PFSK-1 (cell line): ENCODE data around the gene PCDH15.

Source experiments
- POLR2AphosphoS5 ChIP-seq: IDR thresholded peaks from 2 replicates; pipeline ENCODE4 v1.6.1; 2012; ENCODE audit warnings: low read depth, mild to moderate bottlenecking, control low read depth, low read length, moderate library complexity
- TF ChIP-seq, protein P1 (sequence below), 2 experiments: IDR thresholded peaks; 2 replicates each; pipeline versions ENCODE4 v1.6.1 to v1.8.0; 2011 to 2012; ENCODE audit warnings: low read depth in 2 of 2, low read length in 2 of 2, control low read depth in 1 of 2, inconsistent platforms in 1 of 2, mild to moderate bottlenecking in 1 of 2, moderate library complexity in 1 of 2; ENCODE audit not compliant: insufficient read depth in 1 of 2

DNA sequence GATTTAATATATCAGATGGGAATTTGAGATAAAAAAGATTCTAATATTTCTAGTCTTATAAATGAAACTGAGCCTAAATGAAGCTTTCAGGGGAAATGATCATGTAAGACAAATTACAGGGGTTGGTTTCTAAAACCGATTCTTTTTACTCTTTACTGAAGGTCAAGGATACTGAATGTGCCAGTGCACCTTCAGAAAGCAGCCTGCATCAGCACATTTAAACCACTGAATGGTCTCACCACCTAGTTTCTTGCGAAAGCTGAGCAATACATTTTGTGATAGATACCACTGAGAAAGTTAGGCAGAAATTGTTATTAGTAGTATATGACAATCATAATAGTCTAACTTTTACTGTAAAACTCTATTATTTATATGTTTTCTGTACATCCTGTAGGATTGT, 180.7 kb downstream of the PCDH15 start:
- no peak for TF ChIP-seq POLR2AphosphoS5
- TF ChIP-seq, protein P1, sequence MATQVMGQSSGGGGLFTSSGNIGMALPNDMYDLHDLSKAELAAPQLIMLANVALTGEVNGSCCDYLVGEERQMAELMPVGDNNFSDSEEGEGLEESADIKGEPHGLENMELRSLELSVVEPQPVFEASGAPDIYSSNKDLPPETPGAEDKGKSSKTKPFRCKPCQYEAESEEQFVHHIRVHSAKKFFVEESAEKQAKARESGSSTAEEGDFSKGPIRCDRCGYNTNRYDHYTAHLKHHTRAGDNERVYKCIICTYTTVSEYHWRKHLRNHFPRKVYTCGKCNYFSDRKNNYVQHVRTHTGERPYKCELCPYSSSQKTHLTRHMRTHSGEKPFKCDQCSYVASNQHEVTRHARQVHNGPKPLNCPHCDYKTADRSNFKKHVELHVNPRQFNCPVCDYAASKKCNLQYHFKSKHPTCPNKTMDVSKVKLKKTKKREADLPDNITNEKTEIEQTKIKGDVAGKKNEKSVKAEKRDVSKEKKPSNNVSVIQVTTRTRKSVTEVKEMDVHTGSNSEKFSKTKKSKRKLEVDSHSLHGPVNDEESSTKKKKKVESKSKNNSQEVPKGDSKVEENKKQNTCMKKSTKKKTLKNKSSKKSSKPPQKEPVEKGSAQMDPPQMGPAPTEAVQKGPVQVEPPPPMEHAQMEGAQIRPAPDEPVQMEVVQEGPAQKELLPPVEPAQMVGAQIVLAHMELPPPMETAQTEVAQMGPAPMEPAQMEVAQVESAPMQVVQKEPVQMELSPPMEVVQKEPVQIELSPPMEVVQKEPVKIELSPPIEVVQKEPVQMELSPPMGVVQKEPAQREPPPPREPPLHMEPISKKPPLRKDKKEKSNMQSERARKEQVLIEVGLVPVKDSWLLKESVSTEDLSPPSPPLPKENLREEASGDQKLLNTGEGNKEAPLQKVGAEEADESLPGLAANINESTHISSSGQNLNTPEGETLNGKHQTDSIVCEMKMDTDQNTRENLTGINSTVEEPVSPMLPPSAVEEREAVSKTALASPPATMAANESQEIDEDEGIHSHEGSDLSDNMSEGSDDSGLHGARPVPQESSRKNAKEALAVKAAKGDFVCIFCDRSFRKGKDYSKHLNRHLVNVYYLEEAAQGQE (IDR thresholded peaks at IDR 0.05; ENCODE audit: insufficient read depth in 1 of 2, low read depth in 2 of 2, low read length in 2 of 2), result no peak
